Small intestine (tissue), 7 donors: ENCODE data around the gene FBXO8. TPM values are rescaled to one million over a fixed set of nuclear protein-coding genes. Genes with fewer than 3 reads are reported as not detected.
A peak's percentile ranks its signal among the peaks of the same experiment; 100 is the strongest.

Experiments used
- DNase-seq, 2 donors: peaks; one replicate each; pipeline versions ENCODE4 v3.0.0 to v3.0.0-alpha.2; 2013
- FAIRE-seq: peaks from 2 replicates; lab custom pipeline; 2012; peaks lifted over from hg19 to GRCh38; lab: Jason Lieb, UNC
- H3K27ac ChIP-seq, 3 donors: one replicate each; pipeline ENCODE4 v1.5.1; 2013; ENCODE audit warnings: low read length in 2 of 3, mild to moderate bottlenecking in 2 of 3, control low read depth in 1 of 3, inconsistent platforms in 1 of 3, low read depth in 1 of 3, moderate library complexity in 1 of 3
- H3K27me3 ChIP-seq, 3 donors: one replicate each; pipeline ENCODE4 v1.6.1; 2013; ENCODE audit warnings: low read length in 3 of 3, inconsistent platforms in 1 of 3; ENCODE audit not compliant: control insufficient read depth in 3 of 3, insufficient read depth in 3 of 3
- H3K36me3 ChIP-seq, 3 donors: one replicate each; pipeline ENCODE4 v1.6.1; 2013; ENCODE audit warnings: low read length in 3 of 3, inconsistent platforms in 1 of 3, low read depth in 1 of 3, mild to moderate bottlenecking in 1 of 3, moderate library complexity in 1 of 3; ENCODE audit not compliant: control insufficient read depth in 3 of 3, insufficient read depth in 2 of 3
- H3K4me1 ChIP-seq, 3 donors: one replicate each; pipeline ENCODE4 v1.6.1; 2013; ENCODE audit warnings: low read length in 2 of 3, inconsistent platforms in 1 of 3, low read depth in 1 of 3, mild to moderate bottlenecking in 1 of 3, moderate library complexity in 1 of 3; ENCODE audit not compliant: control insufficient read depth in 3 of 3, insufficient read depth in 2 of 3
- H3K4me3 ChIP-seq, 3 donors: one replicate each; pipeline ENCODE4 v1.5.1; 2013; ENCODE audit warnings: low read length in 3 of 3, control low read depth in 1 of 3, inconsistent platforms in 1 of 3, low read depth in 1 of 3, mild to moderate bottlenecking in 1 of 3, moderate library complexity in 1 of 3
- H3K9me3 ChIP-seq, 2 donors: one replicate each; pipeline ENCODE4 v1.6.1; 2013; ENCODE audit warnings: low read depth in 1 of 2, low read length in 1 of 2; ENCODE audit not compliant: control insufficient read depth in 2 of 2, insufficient read depth in 1 of 2
- WGBS, 3 donors: extraction: QIAGEN DNeasy Blood & Tissue Kit; methylation state at CpG; one replicate each; pipeline ENCODE4 v1.1.7; 2013; 5-methylcytosine and 5-hydroxymethylcytosine counted together
- polyA plus RNA-seq, 4 donors: library from polyadenylated mRNA; stranded (reverse) in 3 of 4; unstranded in 1 of 4; fragments of 200-250 nt in 3 of 4; fragments of 120-200 nt in 1 of 4; gene quantifications; one replicate each; pipeline versions ENCODE4 v1.2.1 to v1.2.3, GENCODE V29; 2013
- donor health status: healthy with polysubstance abuse.
- donor health status: control.
- donor health status: control.
- donor health status: Bipolar disorder and iron deficiency.
- donor health status: healthy.

The FBXO8 gene
- polyA plus RNA-seq, 4 donors, result 14.5 to 25.5 (median 23.3) TPM

GRCh38 chr4:174193438-174194374, 89.8 kb downstream of the FBXO8 start:
- Histone ChIP-seq H3K4me3 (no peak overlapping the region), H3K36me3 (no peaks in the 10 kb centered on the region), H3K27ac (no peak overlapping the region), H3K4me1 (peaks cover 0 to 7% (median 0%) of the 10 kb centered on the region in 3 donors), H3K27me3 (peaks cover 0 to 5% (median under 1%) of the 10 kb centered on the region in 3 donors), H3K9me3 (no peaks in the 10 kb centered on the region)
- no peak for FAIRE-seq
- WGBS, 3 donors, result 51 to 81% (median 65%) methylated on average over 4 of the region's 4 CpGs
- DNase-seq, result peak in 1 of 2 donors; percentile 17

GRCh38 chr4:174192943-174193342, 90.5 kb downstream of the FBXO8 start:
- Histone ChIP-seq H3K9me3 (no peaks in the 10 kb centered on the region), H3K27me3 (peaks cover 0 to 5% (median 0%) of the 10 kb centered on the region in 3 donors), H3K27ac (no peak overlapping the region), H3K36me3 (no peaks in the 10 kb centered on the region), H3K4me3 (no peak overlapping the region), H3K4me1 (peaks cover 0 to 7% (median 0%) of the 10 kb centered on the region in 3 donors)
- FAIRE-seq, result no peak
- 13 to 55% (median 24%) methylated on average over 4 of the region's 4 CpGs for WGBS, 3 donors
- DNase-seq, result peak; percentile 15 to 27

GRCh38 chr4:174190832-174191500, 92.5 kb downstream of the FBXO8 start:
- FAIRE-seq (no peak), DNase-seq (no peak)
- Histone ChIP-seq H3K36me3 (no peaks in the 10 kb centered on the region), H3K4me1 (peaks cover 0 to 7% (median 0%) of the 10 kb centered on the region in 3 donors), H3K27me3 (peaks cover 0 to 5% (median 0%) of the 10 kb centered on the region in 3 donors), H3K27ac (no peak overlapping the region), H3K9me3 (no peaks in the 10 kb centered on the region), H3K4me3 (no peak overlapping the region)
- WGBS, 3 donors, result 75 to 88% (median 83%) methylated on average over 5 of the region's 5 CpGs

- Histone ChIP-seq H3K9me3 (no peaks in the 10 kb centered on the region), H3K4me3 (no peak overlapping the region), H3K27me3 (peaks cover 0 to 5% (median 0%) of the 10 kb centered on the region in 3 donors), H3K36me3 (no peaks in the 10 kb centered on the region), H3K27ac (no peak overlapping the region), H3K4me1 (peaks cover 0 to 7% (median 0%) of the 10 kb centered on the region in 3 donors)
- 30 to 55% (median 35%) methylated on average over 5 of the region's 5 CpGs for WGBS, 3 donors
- DNase-seq (no peak), FAIRE-seq (no peak)
These were observed 94.0 kb downstream of the FBXO8 start for GRCh38 chr4:174189392-174190015.

Other genes with a start within 250 kb of the FBXO8 start
- 10 to 100 TPM in 1 of 4 donors, 1 to 10 TPM in 3; 4.1 to 21.2 (median 5.5) TPM for gene CEP44, start 244 bp upstream of the FBXO8 start, polyA plus RNA-seq
- 100 to 1,000 TPM in 3 of 4 donors, 10 to 100 TPM in 1; 60.9 to 399 (median 161) TPM for gene HPGD, start 238.8 kb upstream of the FBXO8 start, polyA plus RNA-seq